Measurements from ENCODE around the gene CT45A6. TPM values are rescaled to one million over a fixed set of nuclear protein-coding genes. Genes with fewer than 3 reads are reported as not detected.

The CT45A6 gene
- total and polyA plus RNA-seq, 2 donors (not counting 1 experiment from before 2014, with no cell fraction given), result not detected

Other genes with a start within 250 kb of the CT45A6 start
- gene CT45A1, start 89.1 kb downstream of the CT45A6 start, total RNA-seq, result not detected in 2 replicates
- not detected in 2 replicates for gene CT45A1, start 89.1 kb downstream of the CT45A6 start, polyA plus RNA-seq
- not detected in 2 replicates for gene CT45A3, start 34.6 kb downstream of the CT45A6 start, total RNA-seq
- not detected in 2 replicates for gene CT45A3, start 34.6 kb downstream of the CT45A6 start, polyA plus RNA-seq
- gene CT45A5, start 17.3 kb downstream of the CT45A6 start, total RNA-seq, result not detected in 2 replicates
- gene CT45A5, start 17.3 kb downstream of the CT45A6 start, polyA plus RNA-seq, result not detected in 2 replicates
- gene CT45A2, start 17.2 kb upstream of the CT45A6 start, total RNA-seq, result not detected in 2 replicates
- gene CT45A2, start 17.2 kb upstream of the CT45A6 start, polyA plus RNA-seq, result not detected in 2 replicates
- gene CT45A7, start 34.5 kb upstream of the CT45A6 start, total RNA-seq, result not detected in 2 replicates
- not detected in 2 replicates for gene CT45A7, start 34.5 kb upstream of the CT45A6 start, polyA plus RNA-seq
- not detected in 2 replicates for gene CT45A8, start 51.8 kb upstream of the CT45A6 start, total RNA-seq
- gene CT45A8, start 51.8 kb upstream of the CT45A6 start, polyA plus RNA-seq, result not detected in 2 replicates
- not detected in 2 replicates for gene CT45A9, start 69.0 kb upstream of the CT45A6 start, total RNA-seq
- gene CT45A9, start 69.0 kb upstream of the CT45A6 start, polyA plus RNA-seq, result not detected in 2 replicates
- not detected in 2 replicates for gene CT45A10, start 90.7 kb upstream of the CT45A6 start, total RNA-seq
- gene CT45A10, start 90.7 kb upstream of the CT45A6 start, polyA plus RNA-seq, result not detected in 2 replicates
- not detected in 2 replicates for gene SAGE1, start 90.9 kb upstream of the CT45A6 start, total RNA-seq
- gene SAGE1, start 90.9 kb upstream of the CT45A6 start, polyA plus RNA-seq, result 0.05 TPM in 1 of 2 replicates, not detected in the other
- 9.5 and 10.4 TPM in 2 replicates for gene MMGT1, start 171.2 kb upstream of the CT45A6 start, total RNA-seq
- 26.9 and 27.9 TPM in 2 replicates for gene MMGT1, start 171.2 kb upstream of the CT45A6 start, polyA plus RNA-seq
- gene SLC9A6, start 182.6 kb upstream of the CT45A6 start, total RNA-seq, result 18.2 and 30.4 TPM in 2 replicates
- gene SLC9A6, start 182.6 kb upstream of the CT45A6 start, polyA plus RNA-seq, result 22.2 and 23.6 TPM in 2 replicates